H1 (cell line): ENCODE results near the gene MACF1.

Experiments used
- SP1 ChIP-seq: IDR thresholded peaks from 2 replicates; pipeline ENCODE4 v1.6.1; 2011; ENCODE audit warnings: low read depth, low read length
- SP2 ChIP-seq: IDR thresholded peaks from 2 replicates; pipeline ENCODE4 v1.6.1; 2012; ENCODE audit warnings: mild to moderate bottlenecking, low read length, inconsistent platforms

DNA sequence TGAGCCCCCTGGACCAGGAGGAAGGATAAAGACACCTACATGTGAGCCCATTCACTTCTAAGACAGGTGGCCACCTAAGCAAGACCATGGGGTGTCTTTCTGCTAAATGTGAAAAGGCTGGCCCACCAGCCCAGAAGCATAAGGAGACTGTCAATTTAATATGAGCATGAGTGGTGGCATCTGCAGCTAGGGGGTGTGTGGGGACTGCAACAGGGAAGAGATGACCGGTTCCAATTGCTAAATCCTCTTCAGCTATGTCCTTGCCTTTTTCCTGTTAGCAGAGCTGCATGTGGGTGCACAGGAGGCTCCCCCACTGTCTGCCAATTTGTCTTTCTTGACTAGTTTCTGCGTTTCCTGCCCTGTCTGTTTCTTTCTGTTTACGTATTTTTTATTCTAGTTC, 264.7 kb downstream of the MACF1 start:
- no peak for TF ChIP-seq SP2
- no peak for TF ChIP-seq SP1
